CD4-positive, alpha-beta T cell treated with Interleukin-6 for 4 hours (primary cell): ENCODE measurements around the gene RBP2.

Experiments
- DNase-seq: peaks from one replicate; pipeline ENCODE4 v3.0.0-alpha.2; 2020; ENCODE audit warnings: mixed read lengths

RBP2 gene

GRCh38 chr3:139480585-139480984, 4.3 kb upstream of the RBP2 start:
- no peak for DNase-seq

- DNase-seq, result no peak
These were observed 1.7 kb upstream of the RBP2 start for GRCh38 chr3:139477710-139478640.

- DNase-seq, result no peak
These were observed 3.1 kb downstream of the RBP2 start for GRCh38 chr3:139473155-139473771.

DNA sequence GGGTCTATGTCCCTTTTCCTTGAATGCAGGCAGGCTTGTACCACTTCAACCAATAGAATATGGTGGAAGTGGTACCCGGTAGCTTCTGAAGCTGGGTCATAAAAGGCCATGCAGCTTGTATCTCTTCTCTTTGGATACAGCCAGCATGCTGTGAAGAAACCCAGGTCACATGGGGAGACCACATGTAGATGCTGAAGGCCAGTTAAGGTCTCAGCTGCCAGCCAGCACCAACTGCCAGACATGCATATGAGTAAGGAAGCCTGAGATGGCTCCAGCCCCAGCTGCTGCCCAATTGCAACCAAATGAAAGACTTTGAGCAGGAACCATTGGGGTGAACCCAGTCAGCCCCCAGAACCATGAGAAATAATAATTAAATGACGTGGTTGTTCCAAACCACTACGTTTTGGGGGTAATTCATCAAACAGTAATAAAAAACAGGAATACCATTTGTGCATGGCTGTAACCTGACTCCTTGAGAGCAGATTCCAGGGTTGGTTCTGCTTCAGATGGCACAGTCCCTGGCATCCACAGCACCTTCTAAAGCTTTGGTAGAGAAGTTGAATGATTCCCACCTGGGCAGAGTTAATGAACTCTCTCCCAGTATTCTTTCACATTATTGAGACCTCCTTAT, 3.8 kb downstream of the RBP2 start:
- no peak for DNase-seq

DNA sequence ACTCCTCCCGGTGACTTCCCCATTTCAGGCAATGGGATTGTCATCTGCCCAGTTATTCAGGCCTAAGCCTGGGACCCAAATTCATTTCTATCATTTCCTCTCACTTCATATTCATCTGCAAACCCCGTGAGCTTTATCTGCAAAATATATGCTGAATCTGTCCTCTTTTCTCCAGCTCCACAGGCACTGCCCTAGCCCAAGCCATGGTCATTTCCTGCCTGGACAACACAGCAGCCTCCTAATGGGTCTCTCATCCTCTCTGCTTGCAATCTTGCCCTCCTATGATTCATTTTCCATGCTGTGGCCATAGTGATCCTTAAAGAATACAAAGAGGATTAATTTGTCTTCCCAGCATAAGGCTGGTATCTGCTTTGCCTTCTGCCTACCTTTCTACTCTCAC, 6.1 kb downstream of the RBP2 start:
- no peak for DNase-seq

- DNase-seq, result no peak
These were observed 7.9 kb downstream of the RBP2 start for GRCh38 chr3:139468399-139468798.

DNA sequence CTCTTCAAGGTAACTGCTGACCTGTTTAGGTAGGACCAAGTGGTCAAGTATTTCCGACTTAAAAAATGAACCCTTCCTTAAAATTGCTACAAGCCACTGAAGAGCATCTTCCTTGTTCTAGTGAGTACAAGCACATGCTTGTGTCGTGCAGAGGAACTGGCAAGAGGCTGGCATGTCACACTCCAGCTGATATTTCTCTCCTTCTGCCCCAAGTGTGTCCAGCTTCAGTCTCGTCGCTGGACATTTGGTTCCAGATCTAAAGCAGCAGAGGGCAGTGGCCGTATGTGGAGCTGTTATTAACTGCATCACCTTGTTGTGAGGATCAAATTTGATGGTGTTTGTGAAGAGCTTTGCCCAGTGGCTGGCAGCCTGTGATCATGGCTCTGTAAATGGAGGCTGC, 10.0 kb downstream of the RBP2 start:
- no peak for DNase-seq

GRCh38 chr3:139465636-139466035, 10.7 kb downstream of the RBP2 start:
- DNase-seq, result no peak

DNA sequence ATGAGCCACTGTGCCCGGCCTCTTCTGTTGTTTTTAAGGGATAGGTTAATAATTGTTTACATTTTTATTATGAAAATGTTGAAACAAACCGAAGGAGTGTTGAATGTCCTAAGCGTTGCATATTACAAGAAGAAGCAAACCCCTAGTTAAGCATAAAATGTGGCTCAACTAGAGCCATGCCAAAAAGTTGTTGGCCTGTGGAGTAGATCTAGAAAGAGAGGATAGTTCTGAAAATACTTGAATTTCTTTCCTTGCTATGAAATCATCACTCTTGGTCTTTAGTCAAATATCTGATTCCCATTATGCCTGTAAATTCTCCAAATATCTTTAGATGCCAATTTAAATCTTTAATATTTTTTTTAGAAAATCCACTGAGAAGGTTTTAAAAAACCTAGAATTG, 12.8 kb downstream of the RBP2 start:
- DNase-seq, result no peak

- no peak for DNase-seq
These were observed 15.8 kb downstream of the RBP2 start for GRCh38 chr3:139460529-139460928.

DNA sequence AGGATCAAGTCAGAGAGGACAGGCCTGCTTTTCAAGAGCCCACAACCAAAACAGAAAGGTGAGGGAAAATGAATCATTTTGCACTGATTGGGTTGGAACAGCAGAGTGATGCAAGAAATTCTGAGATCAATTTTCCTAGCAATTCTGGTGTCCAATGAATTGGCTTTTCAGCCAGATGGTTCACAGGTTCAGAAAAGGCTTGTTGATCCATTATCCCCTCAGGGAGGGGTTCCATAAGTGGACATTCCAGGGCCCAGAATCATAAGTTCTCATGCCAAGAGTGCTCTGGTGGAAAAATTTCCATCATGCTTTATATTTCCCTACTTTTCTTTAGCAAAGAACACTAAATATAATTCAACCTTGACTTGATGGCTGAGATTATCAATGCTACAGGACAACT, 16.2 kb downstream of the RBP2 start:
- DNase-seq, result no peak

DNA sequence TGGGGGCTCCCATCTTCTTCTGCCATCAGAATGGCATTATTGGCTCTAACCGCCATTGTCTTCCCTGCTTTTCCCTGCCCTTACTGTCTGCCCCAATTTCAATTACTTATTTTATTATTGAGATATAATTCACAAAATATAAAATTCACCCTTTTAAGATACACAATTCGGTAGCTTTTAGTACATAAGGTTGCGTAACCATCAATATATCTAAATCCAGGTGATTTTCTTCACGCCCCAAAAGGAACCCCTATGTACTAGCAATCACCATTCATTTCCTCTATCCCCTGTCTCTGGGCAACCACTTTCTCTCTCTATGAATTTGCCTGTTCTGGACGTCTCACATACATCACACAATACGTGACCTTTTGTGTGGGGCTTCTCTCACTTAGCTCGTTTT, 18.0 kb downstream of the RBP2 start:
- DNase-seq, result no peak

- DNase-seq, result no peak
These were observed 19.2 kb downstream of the RBP2 start for GRCh38 chr3:139457066-139457465.

DNA sequence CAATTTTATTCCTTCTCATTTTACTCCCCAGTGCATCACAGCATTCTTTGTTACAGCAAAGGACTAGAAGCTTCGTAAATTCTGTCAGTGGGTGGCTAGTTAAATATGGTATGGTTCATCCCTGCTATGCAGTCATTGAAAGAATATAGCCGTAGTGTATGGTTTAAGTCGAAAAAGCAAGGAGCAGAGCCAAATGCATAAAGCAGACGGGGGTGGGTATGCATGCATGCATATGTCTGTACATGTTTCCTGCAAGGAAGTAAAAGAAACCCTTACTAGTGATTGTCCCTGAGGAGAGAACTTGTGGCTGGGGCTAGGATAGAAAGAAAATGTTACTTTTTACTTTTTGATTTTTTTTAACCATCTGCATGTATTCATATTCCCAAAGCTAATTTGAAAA, 19.9 kb downstream of the RBP2 start:
- no peak for DNase-seq

GRCh38 chr3:139455855-139456254, 20.5 kb downstream of the RBP2 start:
- no peak for DNase-seq

DNA sequence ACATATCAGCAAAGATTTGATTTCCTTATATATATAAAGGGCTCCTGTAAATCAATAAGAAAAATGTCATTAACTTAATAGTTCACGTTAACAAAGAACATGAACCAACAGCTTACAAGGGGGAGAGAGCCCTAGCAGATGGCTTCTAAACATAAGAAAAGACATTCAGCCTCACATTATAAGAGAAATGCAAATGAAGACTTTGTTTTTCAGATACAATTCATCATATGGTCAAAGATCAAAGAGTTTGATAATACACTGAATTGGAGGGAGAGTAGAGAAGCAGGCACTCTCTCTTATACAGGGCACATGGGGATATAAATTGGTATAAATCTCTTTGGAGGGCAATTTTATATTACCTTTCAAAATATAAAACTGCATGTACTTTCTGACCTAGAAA, 21.1 kb downstream of the RBP2 start:
- no peak for DNase-seq

GRCh38 chr3:139454346-139454745, 22.0 kb downstream of the RBP2 start:
- no peak for DNase-seq

DNA sequence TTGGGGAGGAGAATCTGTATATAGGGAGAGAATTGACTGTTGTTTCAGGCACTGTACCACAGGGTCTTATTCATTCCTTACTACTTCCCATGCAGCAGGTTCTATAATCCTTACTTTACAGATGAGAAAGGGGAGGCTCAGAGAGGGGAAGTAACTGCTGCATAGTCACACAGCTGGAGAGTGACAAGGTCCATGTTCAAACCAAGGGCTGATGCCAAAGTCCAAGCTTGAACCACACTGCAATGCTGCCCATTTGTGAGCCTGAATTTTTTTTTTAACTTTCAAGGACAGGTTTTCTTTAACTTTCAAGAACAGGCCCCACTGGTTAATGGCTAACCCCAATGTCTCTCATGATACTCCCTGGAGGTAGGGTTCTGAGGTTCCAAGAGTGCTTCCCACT, 26.2 kb downstream of the RBP2 start:
- DNase-seq, result no peak

- DNase-seq, result no peak
These were observed 26.8 kb downstream of the RBP2 start for GRCh38 chr3:139449566-139449965.

GRCh38 chr3:139448104-139448503, 28.2 kb downstream of the RBP2 start:
- DNase-seq, result no peak

GRCh38 chr3:139447486-139447885, 28.8 kb downstream of the RBP2 start:
- no peak for DNase-seq

GRCh38 chr3:139444446-139444845, 31.9 kb downstream of the RBP2 start:
- no peak for DNase-seq

DNA sequence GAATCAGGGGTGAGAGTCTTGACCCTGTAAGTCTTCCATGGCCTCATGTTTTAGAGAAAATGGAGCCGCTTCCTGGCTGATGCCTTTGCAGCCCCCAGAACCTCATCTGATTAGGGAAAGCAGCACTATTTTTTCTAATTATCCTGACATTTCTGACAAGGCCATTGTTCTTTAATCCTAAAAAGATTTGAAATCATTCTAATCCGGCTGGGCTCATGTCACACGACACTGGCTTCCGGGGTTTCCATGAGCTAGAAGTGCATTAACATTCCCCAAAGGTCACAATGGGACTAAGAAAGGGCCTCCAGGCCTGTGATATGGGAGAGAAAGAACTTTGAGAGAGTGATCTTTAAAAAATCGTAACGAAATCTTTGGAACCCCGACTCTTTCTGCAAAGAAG, 33.1 kb downstream of the RBP2 start:
- no peak for DNase-seq

DNA sequence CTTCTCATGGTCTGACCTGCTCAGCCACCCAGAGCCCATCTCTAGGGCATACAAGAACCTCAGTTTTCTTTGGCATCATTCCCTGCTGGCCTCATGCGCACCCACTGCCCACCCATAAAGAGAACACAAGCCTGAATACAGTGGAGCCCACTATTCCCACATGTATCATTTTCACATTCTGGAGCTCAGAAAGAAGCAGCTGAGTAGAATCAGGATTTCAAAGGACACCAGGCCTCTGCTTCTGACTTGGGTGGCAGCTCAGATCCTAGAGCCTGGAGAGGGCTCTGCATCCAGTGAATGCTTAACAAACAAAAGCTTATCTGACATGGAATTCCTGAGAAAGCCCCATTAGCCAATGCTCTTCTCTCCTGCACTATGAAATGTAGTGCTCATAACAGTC, 34.7 kb downstream of the RBP2 start:
- DNase-seq, result no peak
